HS-5 (cell line): ENCODE measurements around the gene APOLD1.
A peak's percentile ranks its signal among the peaks of the same experiment; 100 is the strongest.
"Not testable (repeated sequence)": the region's sequence is repeated elsewhere in the genome, so short reads cannot be mapped to it uniquely, and the experiment has no call there.

ENCODE experiments used
- DNase-seq: peaks from one replicate; pipeline ENCODE4 v3.0.0-alpha.2; 2012; ENCODE audit warnings: low read depth

Gene APOLD1

DNA sequence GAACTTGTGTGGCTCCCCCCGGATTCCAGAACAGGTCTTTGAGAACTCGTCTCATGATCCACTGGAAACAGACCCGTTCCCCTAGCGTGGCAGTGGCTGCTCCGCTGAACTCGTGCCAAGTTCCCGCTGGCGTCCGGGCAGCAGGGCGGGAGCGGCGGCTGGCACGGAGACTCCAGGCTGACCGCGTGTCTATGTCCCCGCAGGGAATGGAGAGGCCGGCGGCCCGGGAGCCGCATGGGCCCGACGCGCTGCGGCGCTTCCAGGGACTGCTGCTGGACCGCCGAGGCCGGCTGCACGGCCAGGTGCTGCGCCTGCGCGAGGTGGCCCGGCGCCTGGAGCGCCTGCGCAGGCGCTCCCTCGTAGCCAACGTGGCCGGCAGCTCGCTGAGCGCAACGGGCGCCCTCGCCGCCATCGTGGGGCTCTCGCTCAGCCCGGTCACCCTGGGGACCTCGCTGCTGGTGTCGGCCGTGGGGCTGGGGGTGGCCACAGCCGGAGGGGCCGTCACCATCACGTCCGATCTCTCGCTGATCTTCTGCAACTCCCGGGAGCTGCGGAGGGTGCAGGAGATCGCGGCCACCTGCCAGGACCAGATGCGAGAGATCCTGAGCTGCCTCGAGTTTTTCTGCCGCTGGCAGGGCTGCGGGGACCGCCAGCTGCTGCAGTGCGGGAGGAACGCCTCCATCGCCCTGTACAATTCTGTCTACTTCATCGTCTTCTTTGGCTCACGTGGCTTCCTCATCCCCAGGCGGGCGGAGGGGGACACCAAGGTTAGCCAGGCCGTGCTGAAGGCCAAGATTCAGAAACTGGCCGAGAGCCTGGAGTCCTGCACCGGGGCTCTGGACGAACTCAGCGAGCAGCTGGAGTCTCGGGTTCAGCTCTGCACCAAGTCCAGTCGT, 1.5 kb downstream of the APOLD1 start:
- peak; percentile 32 for DNase-seq

DNA sequence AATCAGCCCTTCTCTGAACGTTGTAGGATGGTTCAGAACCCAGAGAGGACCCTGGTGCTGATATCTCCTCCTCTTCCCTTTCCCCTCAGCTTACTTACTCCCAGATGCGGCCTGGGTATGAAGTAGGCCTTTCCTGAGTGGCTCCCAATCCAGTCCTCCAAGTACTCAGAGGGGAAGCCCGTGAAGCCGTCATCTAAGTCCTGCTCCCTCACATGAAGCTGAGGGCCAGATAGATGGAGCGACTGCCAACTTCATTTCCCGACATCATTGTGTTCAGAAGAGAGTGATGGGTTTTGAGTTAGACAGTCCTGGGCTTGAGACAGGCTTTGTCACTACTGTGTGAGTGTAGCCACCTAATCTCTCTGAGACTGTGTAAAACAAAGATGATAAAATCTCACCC, 2.7 kb downstream of the APOLD1 start:
- DNase-seq, result no peak

GRCh38 chr12:12788675-12789368, 3.4 kb downstream of the APOLD1 start:
- no peak for DNase-seq

GRCh38 chr12:12790956-12791355, 5.5 kb downstream of the APOLD1 start:
- DNase-seq, result no peak

DNA sequence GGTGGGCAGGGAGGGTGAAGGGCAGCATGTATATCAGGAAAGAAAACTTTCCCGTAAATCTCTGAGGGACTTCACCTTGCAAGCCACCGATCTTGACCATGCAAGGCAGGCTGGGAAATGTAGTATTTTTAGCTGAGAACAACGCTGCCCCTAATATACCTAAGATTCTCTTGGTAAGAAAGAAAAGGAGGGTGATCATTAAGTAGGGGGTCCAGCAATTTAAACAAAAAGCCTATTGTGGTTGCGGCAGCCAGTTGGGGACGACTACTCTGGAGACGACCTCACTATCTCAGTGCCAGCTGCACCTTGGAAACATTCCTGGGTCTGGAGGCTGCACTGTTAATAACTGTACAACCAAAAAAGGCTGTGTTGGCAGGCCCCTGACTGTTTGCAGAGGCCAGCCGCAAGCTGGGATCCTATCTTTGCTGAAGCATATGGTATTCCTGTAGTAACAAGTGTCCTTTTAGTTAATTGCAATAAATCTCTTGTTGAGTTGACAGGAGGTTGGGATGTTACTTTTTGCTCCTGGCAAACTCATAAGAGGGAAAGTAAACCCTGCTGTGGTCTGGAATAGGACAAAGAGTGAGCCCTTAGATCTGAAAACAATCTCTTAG, 6.4 kb downstream of the APOLD1 start:
- DNase-seq, result no peak

DNA sequence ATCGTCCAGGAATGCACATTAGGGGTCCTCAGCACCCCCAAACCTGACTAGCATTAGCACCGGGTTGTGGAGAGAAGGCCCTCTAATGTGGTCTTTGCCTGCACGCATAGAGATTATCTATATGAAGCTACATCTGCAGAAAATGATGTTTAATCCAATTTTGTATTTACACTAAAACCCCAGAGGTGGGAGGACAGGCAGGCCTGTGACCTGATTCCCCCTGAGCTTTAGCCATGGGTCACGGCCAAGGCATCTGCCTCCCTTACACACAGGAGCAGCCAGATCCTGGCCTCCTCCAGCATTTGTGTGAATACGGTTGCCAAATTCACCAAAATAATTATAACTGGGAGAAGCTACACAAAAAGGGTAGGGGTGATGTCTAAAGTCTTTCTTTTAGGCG, 7.0 kb downstream of the APOLD1 start:
- DNase-seq, result no peak

DNA sequence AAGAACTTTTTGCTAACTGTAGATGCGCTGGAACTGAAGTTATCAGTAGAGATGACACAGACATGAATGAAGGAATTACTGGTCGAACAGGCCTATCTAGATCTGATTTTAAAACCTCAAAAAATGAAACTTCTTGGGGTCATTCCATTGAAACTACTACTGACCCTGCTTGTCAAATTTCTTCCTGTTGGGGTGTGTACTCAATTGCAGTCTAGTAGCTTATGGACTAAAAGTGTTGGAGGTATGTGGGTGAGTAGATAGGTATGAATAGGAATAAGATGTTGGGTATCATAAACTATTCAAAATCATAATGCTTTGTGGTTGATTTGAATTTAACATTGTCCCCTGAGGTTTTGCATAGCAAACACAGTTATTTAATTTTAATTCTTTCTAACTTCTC, 9.2 kb downstream of the APOLD1 start:
- no peak for DNase-seq

DNA sequence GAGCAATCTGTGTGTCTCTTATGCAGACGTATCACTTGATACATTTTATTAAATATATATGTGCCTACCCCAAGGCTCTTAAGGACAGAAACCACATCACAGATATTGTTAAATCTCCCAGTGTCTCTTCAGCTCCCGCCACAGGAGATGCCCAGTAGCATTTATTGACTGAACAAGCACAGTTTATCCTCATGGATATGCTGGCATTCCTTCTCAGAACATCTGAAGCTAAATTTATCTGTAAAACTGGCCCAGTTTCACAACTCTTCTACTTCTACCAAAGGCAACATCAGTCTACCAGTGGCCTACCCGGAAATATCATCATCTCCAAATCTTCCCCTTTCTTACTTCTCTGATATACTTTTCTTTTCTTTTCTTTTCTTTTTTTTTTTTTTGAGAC, 10.7 kb downstream of the APOLD1 start:
- DNase-seq, result no peak

GRCh38 chr12:12796928-12797793, 11.7 kb downstream of the APOLD1 start:
- DNase-seq, result no peak

DNA sequence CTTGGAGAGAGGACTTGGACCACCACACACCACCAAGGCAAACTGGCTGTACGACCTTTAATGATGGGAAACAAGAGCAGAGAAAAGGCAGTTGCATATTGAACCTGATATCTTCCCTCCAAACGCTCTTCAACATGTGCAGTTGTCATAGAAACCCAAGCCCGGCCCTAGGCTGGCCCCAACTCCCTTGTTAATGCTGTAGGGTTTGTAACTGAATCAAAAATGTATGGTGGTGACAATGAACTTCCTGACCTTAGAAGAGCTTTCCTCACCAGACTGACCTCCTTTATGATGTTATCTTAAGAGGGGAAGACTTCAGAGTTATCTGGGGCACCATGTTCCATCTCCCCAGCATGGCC, 12.3 kb downstream of the APOLD1 start:
- DNase-seq, result no peak

- no peak for DNase-seq
Measured at GRCh38 chr12:12798480-12798879, 13.0 kb downstream of the APOLD1 start.

GRCh38 chr12:12799163-12799920, 13.9 kb downstream of the APOLD1 start:
- DNase-seq, result no peak

GRCh38 chr12:12800406-12801180, 15.1 kb downstream of the APOLD1 start:
- DNase-seq, result no peak

GRCh38 chr12:12801656-12802055, 16.2 kb downstream of the APOLD1 start:
- not testable (repeated sequence) for DNase-seq

GRCh38 chr12:12803186-12803585, 17.7 kb downstream of the APOLD1 start:
- no peak for DNase-seq

GRCh38 chr12:12804011-12804410, 18.6 kb downstream of the APOLD1 start:
- no peak for DNase-seq

DNA sequence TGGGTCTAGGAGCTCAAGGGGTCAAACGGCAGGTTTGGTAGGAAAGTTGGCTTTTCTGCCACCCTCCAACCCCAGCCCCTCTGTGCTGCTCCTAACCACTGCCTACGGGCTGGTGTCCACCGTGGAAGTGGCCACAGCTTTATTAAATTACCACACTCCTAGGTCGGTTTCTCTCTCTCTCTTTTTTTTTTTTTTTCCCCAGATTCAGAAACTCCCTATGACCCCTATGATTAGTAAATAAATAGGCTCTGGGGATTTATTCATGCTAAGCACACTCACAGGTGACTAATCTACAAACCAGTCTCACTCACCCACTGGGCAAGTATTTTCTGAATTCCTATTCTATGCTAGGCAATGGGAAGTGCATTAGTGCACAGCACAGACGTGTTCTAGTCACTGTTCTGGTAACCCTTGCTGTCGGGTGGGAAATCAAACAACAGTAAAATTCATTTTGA, 19.0 kb downstream of the APOLD1 start:
- no peak for DNase-seq

- DNase-seq, result no peak
Measured at GRCh38 chr12:12806784-12807516, 21.5 kb downstream of the APOLD1 start.

GRCh38 chr12:12807517-12807903, 22.1 kb downstream of the APOLD1 start:
- not testable (repeated sequence) for DNase-seq
